ENCODE results near the gene C22orf31. TPM values are rescaled to one million over a fixed set of nuclear protein-coding genes. Genes with fewer than 3 reads are reported as not detected.

Gene C22orf31
- total RNA-seq, 1 experiment from 2014 or later, result not detected

DNA sequence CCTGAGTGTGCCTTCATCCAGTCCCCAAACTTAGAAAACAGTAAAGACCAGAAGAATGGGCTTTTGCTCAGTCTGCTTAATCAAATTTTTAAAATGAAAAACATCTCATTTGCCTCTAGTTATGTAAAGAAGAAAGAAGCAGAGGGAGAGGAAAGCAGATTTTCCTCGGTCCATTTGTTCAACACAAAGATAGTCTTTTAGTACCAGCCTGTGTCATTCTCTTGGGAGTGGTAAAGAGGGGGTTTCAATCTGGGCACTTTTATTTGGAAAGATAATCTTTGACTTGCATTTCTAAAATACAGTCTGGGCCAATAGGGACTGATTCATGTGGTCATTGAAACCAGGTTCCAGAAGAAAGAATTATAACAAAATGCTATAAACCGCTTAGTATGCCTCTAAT is 40.7 kb upstream of the C22orf31 start:
- Mint-ChIP-seq H3K27ac (no peak overlapping the region), H3K9me3 (no peaks in the 10 kb centered on the region), H3K27me3 (ENCODE audit: low read depth) (no peaks in the 10 kb centered on the region), H3K4me1 (peaks cover 25 to 40% of the 10 kb centered on the region in 2 experiments), H3K4me3 (no peak overlapping the region), H3K36me3 (ENCODE audit: insufficient read depth in 1 of 3, low read depth in 3 of 3) (peaks cover 0 to 4% (median 2%) of the 10 kb centered on the region in 3 experiments; a peak in 2 of 7 replicates)
- Histone ChIP-seq H2AK5ac (ENCODE audit: insufficient read length, low read length) (no peak overlapping the region), H3K4me2 (ENCODE audit: insufficient read depth, insufficient read length, low read length) (no peak overlapping the region), H3T11ph (ENCODE audit: low read length) (no peak overlapping the region), H3K27ac (ENCODE audit: insufficient read length, low read depth, low read length) (no peak overlapping the region), H3K56ac (ENCODE audit: insufficient read length, low read depth, low read length) (no peak overlapping the region), H3K9ac (ENCODE audit: extremely low read depth, insufficient read length, low read length) (no peak overlapping the region), H3K27me3 (ENCODE audit: insufficient read depth, low read length) (no peaks in the 10 kb centered on the region), H3K23ac (ENCODE audit: insufficient read length, low read depth, low read length) (no peak overlapping the region), H3K79me2 (ENCODE audit: insufficient read depth, low read length) (no peaks in the 10 kb centered on the region), H2BK20ac (ENCODE audit: low read depth, low read length, poor library complexity, severe bottlenecking) (no peak overlapping the region), H2BK120ac (ENCODE audit: low read depth, low read length, poor library complexity, severe bottlenecking) (no peak overlapping the region), H3K9me3 (ENCODE audit: control insufficient read depth, low read depth, low read length) (no peaks in the 10 kb centered on the region), H4K20me1 (ENCODE audit: control insufficient read depth, insufficient read depth, insufficient read length) (no peaks in the 10 kb centered on the region), H2BK12ac (ENCODE audit: insufficient read length, low read depth, low read length) (no peak overlapping the region), H2BK15ac (ENCODE audit: low read depth, low read length) (no peak overlapping the region), H3K79me1 (ENCODE audit: insufficient read depth, low read depth, low read length, poor library complexity, severe bottlenecking) (no peaks in the 10 kb centered on the region), H4K5ac (ENCODE audit: insufficient read length, low read depth, low read length) (no peak overlapping the region), H3K23me2 (ENCODE audit: insufficient read length, low read depth, low read length, poor library complexity, severe bottlenecking) (no peaks in the 10 kb centered on the region), H3K4ac (ENCODE audit: low read depth, low read length) (no peak overlapping the region), H2BK5ac (ENCODE audit: insufficient read length, low read length) (no peak overlapping the region), H3K4me1 (ENCODE audit: insufficient read depth, low read length) (no peaks in the 10 kb centered on the region; the same call in 1 of the 2 replicates), H2AFZ (ENCODE audit: low read length) (no peak overlapping the region), H3K18ac (ENCODE audit: insufficient read length, low read depth, low read length) (no peak overlapping the region), H4K91ac (ENCODE audit: insufficient read length, low read depth, low read length) (no peak overlapping the region), H3K14ac (ENCODE audit: insufficient read depth, low read length) (no peak overlapping the region), H4K8ac (replicated peaks; ENCODE audit: insufficient read length, low read depth, low read length) (no peak overlapping the region)
- TF ChIP-seq, protein P1, sequence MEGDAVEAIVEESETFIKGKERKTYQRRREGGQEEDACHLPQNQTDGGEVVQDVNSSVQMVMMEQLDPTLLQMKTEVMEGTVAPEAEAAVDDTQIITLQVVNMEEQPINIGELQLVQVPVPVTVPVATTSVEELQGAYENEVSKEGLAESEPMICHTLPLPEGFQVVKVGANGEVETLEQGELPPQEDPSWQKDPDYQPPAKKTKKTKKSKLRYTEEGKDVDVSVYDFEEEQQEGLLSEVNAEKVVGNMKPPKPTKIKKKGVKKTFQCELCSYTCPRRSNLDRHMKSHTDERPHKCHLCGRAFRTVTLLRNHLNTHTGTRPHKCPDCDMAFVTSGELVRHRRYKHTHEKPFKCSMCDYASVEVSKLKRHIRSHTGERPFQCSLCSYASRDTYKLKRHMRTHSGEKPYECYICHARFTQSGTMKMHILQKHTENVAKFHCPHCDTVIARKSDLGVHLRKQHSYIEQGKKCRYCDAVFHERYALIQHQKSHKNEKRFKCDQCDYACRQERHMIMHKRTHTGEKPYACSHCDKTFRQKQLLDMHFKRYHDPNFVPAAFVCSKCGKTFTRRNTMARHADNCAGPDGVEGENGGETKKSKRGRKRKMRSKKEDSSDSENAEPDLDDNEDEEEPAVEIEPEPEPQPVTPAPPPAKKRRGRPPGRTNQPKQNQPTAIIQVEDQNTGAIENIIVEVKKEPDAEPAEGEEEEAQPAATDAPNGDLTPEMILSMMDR (conservative IDR thresholded peaks at IDR 0.05), result no peak
- no peak for DNase-seq
- no CpG with 5 or more reads among the region's 2 CpGs for WGBS (ENCODE audit: extremely low coverage, insufficient read length, low lambda C conversion rate)

Measured in H9 (cell line).